RWPE2 (cell line): ENCODE results near the gene STK39.

Source experiments
- ATAC-seq: fragments of 200-7000 bp; cut with Tn5 transposase; 3 replicates; pipeline ENCODE4 v1.9.1; 2021; ENCODE audit warnings: low read depth
- DNase-seq: peaks from one replicate; pipeline ENCODE4 v3.0.0-alpha.2; 2020; ENCODE audit warnings: low spot score
- H3K27ac ChIP-seq: fragments of 450-650 bp; 2 replicates; pipeline ENCODE4 v1.5.1; 2017; ENCODE audit warnings: mild to moderate bottlenecking; ENCODE audit not compliant: poor library complexity, severe bottlenecking
- H3K27me3 ChIP-seq: fragments of 250-450 bp; sonication (Bioruptor Pico); 2 replicates; pipeline ENCODE4 v1.5.1; 2021; ENCODE audit warnings: mild to moderate bottlenecking, moderate library complexity; ENCODE audit not compliant: insufficient read depth, poor library complexity, severe bottlenecking
- H3K36me3 ChIP-seq: fragments of 250-450 bp; sonication (Bioruptor Pico); 2 replicates; pipeline ENCODE4 v1.5.1; 2020; ENCODE audit warnings: low read depth, mild to moderate bottlenecking, moderate library complexity
- H3K4me1 ChIP-seq: fragments of 250-450 bp; sonication (Bioruptor Pico); 2 replicates; pipeline ENCODE4 v1.5.1; 2021; ENCODE audit warnings: mild to moderate bottlenecking, moderate library complexity; ENCODE audit not compliant: insufficient read depth, poor library complexity, severe bottlenecking
- H3K4me3 ChIP-seq: fragments of 250-450 bp; sonication (Bioruptor Pico); 2 replicates; pipeline ENCODE4 v1.5.1; 2021; ENCODE audit warnings: mild to moderate bottlenecking, moderate library complexity; ENCODE audit not compliant: severe bottlenecking
- H3K9me3 ChIP-seq: fragments of 250-450 bp; sonication (Bioruptor Pico); 2 replicates; pipeline ENCODE4 v1.5.1; 2021; ENCODE audit warnings: mild to moderate bottlenecking, moderate library complexity; ENCODE audit not compliant: severe bottlenecking
- CTCF ChIP-seq: fragments of 450-650 bp; IDR thresholded peaks from one replicate; pipeline ENCODE4 v1.5.1; 2017; ENCODE audit warnings: mild to moderate bottlenecking, moderate library complexity; ENCODE audit not compliant: poor library complexity, severe bottlenecking

STK39 gene

GRCh38 chr2:168176402-168176801 is 71.0 kb downstream of the STK39 start:
- no peak for TF ChIP-seq CTCF
- H3K27ac ChIP-seq = no peak overlapping the region
- H3K4me3 ChIP-seq = no peak overlapping the region
- peaks cover 25% of the 10 kb centered on the region for H3K36me3 ChIP-seq
- H3K4me1 ChIP-seq = peaks cover 6% of the 10 kb centered on the region
- DNase-seq = no peak
- no peaks in the 10 kb centered on the region for H3K9me3 ChIP-seq
- no peak for ATAC-seq
- H3K27me3 ChIP-seq = no peaks in the 10 kb centered on the region

DNA sequence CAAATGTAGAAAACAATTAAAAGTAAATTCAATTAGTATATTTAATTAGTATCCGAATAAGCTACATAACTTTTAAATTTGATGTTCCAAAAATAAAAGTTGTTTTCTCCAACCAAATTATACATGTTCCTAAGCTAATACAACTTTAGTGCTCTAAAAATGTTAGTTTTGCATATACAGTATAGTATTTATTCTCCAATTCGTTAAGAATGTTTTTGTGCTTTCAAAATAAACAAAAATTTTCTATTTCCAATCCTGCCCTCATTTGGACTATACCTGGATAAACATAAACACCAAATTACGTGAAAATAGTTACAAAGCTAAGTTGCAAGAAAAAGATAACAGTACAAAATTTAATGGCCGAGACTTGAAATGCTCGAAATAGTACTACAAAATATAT is 71.9 kb downstream of the STK39 start:
- no peaks in the 10 kb centered on the region for H3K9me3 ChIP-seq
- H3K4me3 ChIP-seq = no peak overlapping the region
- TF ChIP-seq CTCF = no peak
- ATAC-seq (no peak), DNase-seq (no peak)
- H3K27me3 ChIP-seq = no peaks in the 10 kb centered on the region
- H3K4me1 ChIP-seq = no peaks in the 10 kb centered on the region
- H3K36me3 ChIP-seq = peaks cover 17% of the 10 kb centered on the region
- no peak overlapping the region for H3K27ac ChIP-seq

DNA sequence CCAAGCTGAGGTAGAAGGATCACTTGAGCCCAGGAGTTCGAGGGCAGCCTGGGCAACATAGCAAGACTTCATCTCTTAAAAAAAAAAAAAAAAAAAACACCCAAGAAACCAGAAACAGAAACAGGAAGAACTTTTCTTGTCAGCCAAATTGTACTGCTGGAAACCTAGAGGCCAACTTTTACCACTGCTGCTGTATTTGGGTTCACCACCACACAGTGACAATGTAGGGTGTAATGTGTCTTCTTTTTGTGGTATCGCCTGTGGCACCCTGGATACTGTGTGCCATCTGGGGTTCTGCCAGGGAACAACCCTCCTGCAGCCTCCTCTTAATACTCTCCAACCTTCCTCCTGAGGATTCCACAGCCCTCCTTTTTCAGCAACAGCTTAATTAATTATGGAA is 72.6 kb downstream of the STK39 start:
- H3K36me3 ChIP-seq = peaks cover 17% of the 10 kb centered on the region
- no peaks in the 10 kb centered on the region for H3K9me3 ChIP-seq
- DNase-seq = no peak
- H3K4me3 ChIP-seq = no peak overlapping the region
- no peak for ATAC-seq
- H3K27me3 ChIP-seq = no peaks in the 10 kb centered on the region
- H3K4me1 ChIP-seq = no peaks in the 10 kb centered on the region
- no peak for TF ChIP-seq CTCF
- no peak overlapping the region for H3K27ac ChIP-seq

DNA sequence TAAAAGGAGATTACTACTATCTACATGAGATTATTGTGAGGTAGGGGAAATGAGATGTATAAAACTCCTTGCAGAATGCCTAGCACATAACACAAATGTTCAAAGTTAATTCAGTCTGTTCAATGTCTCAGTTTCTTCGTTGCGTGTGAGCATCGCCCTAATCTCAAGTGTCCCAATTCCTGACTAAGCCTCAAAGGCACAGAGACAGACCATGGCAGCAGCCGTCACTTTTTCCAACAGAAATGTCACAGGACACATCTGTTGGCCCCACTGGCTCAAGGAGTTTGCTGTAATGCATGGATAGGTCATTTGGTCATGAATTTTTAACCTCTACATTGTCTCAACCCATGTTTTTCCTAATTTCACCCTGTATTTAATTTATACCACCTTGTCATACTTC is 75.3 kb downstream of the STK39 start:
- DNase-seq = no peak
- Histone ChIP-seq H3K4me3 (no peak overlapping the region), H3K27me3 (no peaks in the 10 kb centered on the region), H3K27ac (no peak overlapping the region), H3K4me1 (peaks cover 12% of the 10 kb centered on the region), H3K9me3 (no peaks in the 10 kb centered on the region), H3K36me3 (peaks cover 15% of the 10 kb centered on the region)
- no peak for ATAC-seq
- TF ChIP-seq CTCF = no peak

- no peak overlapping the region for H3K27ac ChIP-seq
- no peaks in the 10 kb centered on the region for H3K9me3 ChIP-seq
- DNase-seq (no peak), ATAC-seq (no peak)
- no peak for TF ChIP-seq CTCF
- H3K4me1 ChIP-seq = peaks cover 16% of the 10 kb centered on the region
- no peaks in the 10 kb centered on the region for H3K27me3 ChIP-seq
- peaks cover 21% of the 10 kb centered on the region for H3K36me3 ChIP-seq
- H3K4me3 ChIP-seq = no peak overlapping the region
Measured at GRCh38 chr2:168171059-168171762, 76.2 kb downstream of the STK39 start.
